SK-N-SH treated with all-trans-retinoic acid at 6 μM for 48 hours (cell line): ENCODE results near the gene UBE3C.

Experiments
- ATAC-seq: fragments of 200-7000 bp; cut with Tn5 transposase; 3 replicates; pipeline ENCODE4 v1.9.1; 2020; ENCODE audit warnings: mild to moderate bottlenecking, moderate library complexity
- ARNTL ChIP-seq: fragments of 450-650 bp; formaldehyde crosslinking; IDR thresholded peaks from 2 replicates; pipeline ENCODE4 v1.5.0; 2020; ENCODE audit warnings: low read depth, mild to moderate bottlenecking, moderate library complexity, borderline replicate concordance
- BACH2 ChIP-seq: fragments of 250-450 bp; sonication (Bioruptor Pico); IDR thresholded peaks from 2 replicates; pipeline ENCODE4 v1.9.0; 2021; ENCODE audit warnings: mild to moderate bottlenecking, borderline replicate concordance
- CSDC2 ChIP-seq: fragments of 250-450 bp; sonication (Bioruptor Pico); IDR thresholded peaks from 2 replicates; pipeline ENCODE4 v1.5.0; 2020; ENCODE audit warnings: mild to moderate bottlenecking, moderate library complexity
- ESRRG ChIP-seq: fragments of 250-450 bp; sonication (Bioruptor Pico); IDR thresholded peaks from 2 replicates; pipeline ENCODE4 v1.6.1; 2021; ENCODE audit warnings: mild to moderate bottlenecking
- GLIS3 ChIP-seq: fragments of 250-450 bp; sonication (Bioruptor Pico); IDR thresholded peaks from 2 replicates; pipeline ENCODE4 v1.5.0; 2020; ENCODE audit warnings: mild to moderate bottlenecking, moderate library complexity
- OSR1 ChIP-seq: fragments of 250-450 bp; sonication (Bioruptor Pico); IDR thresholded peaks from 2 replicates; pipeline ENCODE4 v1.8.0; 2022; ENCODE audit warnings: moderate library complexity, mild to moderate bottlenecking, inconsistent platforms
- POU6F1 ChIP-seq: fragments of 250-450 bp; sonication (Bioruptor Pico); IDR thresholded peaks from 2 replicates; pipeline ENCODE4 v1.8.0; 2021; ENCODE audit warnings: low read depth, mild to moderate bottlenecking, moderate library complexity, borderline replicate concordance
- RARB ChIP-seq: fragments of 250-450 bp; sonication (Bioruptor Pico); IDR thresholded peaks from 2 replicates; pipeline ENCODE4 v1.8.0; 2021; ENCODE audit warnings: mild to moderate bottlenecking, moderate library complexity
- SNAI2 ChIP-seq: fragments of 250-450 bp; sonication (Bioruptor Pico); IDR thresholded peaks from 2 replicates; pipeline ENCODE4 v1.5.0; 2020; ENCODE audit warnings: mild to moderate bottlenecking, moderate library complexity
- TCF4 ChIP-seq: fragments of 250-450 bp; sonication (Bioruptor Pico); IDR thresholded peaks from 2 replicates; pipeline ENCODE4 v1.8.0; 2021; ENCODE audit warnings: mild to moderate bottlenecking, moderate library complexity, borderline replicate concordance
- TOX ChIP-seq: fragments of 250-450 bp; sonication (Bioruptor Pico); IDR thresholded peaks from 2 replicates; pipeline ENCODE4 v1.8.0; 2021; ENCODE audit warnings: mild to moderate bottlenecking, moderate library complexity, borderline replicate concordance
- ZC3H10 ChIP-seq: fragments of 250-450 bp; sonication (Bioruptor Pico); IDR thresholded peaks from 2 replicates; pipeline ENCODE4 v1.5.1; 2021; ENCODE audit warnings: mild to moderate bottlenecking, moderate library complexity
- ZFP3 ChIP-seq: fragments of 250-450 bp; sonication (Bioruptor Pico); IDR thresholded peaks from 2 replicates; pipeline ENCODE4 v1.5.0; 2020; ENCODE audit warnings: mild to moderate bottlenecking, moderate library complexity
- ZFP30 ChIP-seq: fragments of 450-650 bp; formaldehyde crosslinking; IDR thresholded peaks from 2 replicates; pipeline ENCODE4 v1.5.0; 2022; ENCODE audit warnings: mild to moderate bottlenecking, moderate library complexity
- ZNF565 ChIP-seq: fragments of 450-650 bp; formaldehyde crosslinking; conservative IDR thresholded peaks from 2 replicates; pipeline ENCODE4 v1.5.0; 2020; ENCODE audit warnings: low read depth, mild to moderate bottlenecking, moderate library complexity
- ZNF8 ChIP-seq: fragments of 450-650 bp; formaldehyde crosslinking; IDR thresholded peaks from 2 replicates; pipeline ENCODE4 v1.5.0; 2020; ENCODE audit warnings: mild to moderate bottlenecking, moderate library complexity
- TF ChIP-seq, protein P1 (sequence below): fragments of 250-450 bp; sonication (Bioruptor Pico); IDR thresholded peaks from 2 replicates; pipeline ENCODE4 v1.8.0; 2020; ENCODE audit warnings: mild to moderate bottlenecking, moderate library complexity, borderline replicate concordance
- TF ChIP-seq, protein P2 (sequence below): fragments of 250-450 bp; sonication (Bioruptor Pico); IDR thresholded peaks from 2 replicates; pipeline ENCODE4 v1.5.1; 2020; ENCODE audit warnings: low read depth, mild to moderate bottlenecking, moderate library complexity
- TF ChIP-seq, protein P3 (sequence below): fragments of 250-450 bp; sonication (Bioruptor Pico); IDR thresholded peaks from 2 replicates; pipeline ENCODE4 v1.5.0; 2020; ENCODE audit warnings: mild to moderate bottlenecking, moderate library complexity
- TF ChIP-seq, protein P4 (sequence below): fragments of 250-450 bp; sonication (Bioruptor Pico); IDR thresholded peaks from 2 replicates; pipeline ENCODE4 v1.5.1; 2021; ENCODE audit warnings: mild to moderate bottlenecking, moderate library complexity

UBE3C gene

GRCh38 chr7:157133304-157133703, 5.4 kb upstream of the UBE3C start:
- TF ChIP-seq ARNTL = no peak
- no peak for TF ChIP-seq ESRRG (CRISPR knock-in tag)
- TF ChIP-seq ZFP3 (CRISPR knock-in tag) = no peak
- TF ChIP-seq, protein P1, sequence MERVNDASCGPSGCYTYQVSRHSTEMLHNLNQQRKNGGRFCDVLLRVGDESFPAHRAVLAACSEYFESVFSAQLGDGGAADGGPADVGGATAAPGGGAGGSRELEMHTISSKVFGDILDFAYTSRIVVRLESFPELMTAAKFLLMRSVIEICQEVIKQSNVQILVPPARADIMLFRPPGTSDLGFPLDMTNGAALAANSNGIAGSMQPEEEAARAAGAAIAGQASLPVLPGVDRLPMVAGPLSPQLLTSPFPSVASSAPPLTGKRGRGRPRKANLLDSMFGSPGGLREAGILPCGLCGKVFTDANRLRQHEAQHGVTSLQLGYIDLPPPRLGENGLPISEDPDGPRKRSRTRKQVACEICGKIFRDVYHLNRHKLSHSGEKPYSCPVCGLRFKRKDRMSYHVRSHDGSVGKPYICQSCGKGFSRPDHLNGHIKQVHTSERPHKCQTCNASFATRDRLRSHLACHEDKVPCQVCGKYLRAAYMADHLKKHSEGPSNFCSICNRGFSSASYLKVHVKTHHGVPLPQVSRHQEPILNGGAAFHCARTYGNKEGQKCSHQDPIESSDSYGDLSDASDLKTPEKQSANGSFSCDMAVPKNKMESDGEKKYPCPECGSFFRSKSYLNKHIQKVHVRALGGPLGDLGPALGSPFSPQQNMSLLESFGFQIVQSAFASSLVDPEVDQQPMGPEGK (CRISPR knock-in tag) = no peak
- no peak for TF ChIP-seq ZNF8
- no peak for TF ChIP-seq GLIS3 (CRISPR knock-in tag)
- TF ChIP-seq, protein P2, sequence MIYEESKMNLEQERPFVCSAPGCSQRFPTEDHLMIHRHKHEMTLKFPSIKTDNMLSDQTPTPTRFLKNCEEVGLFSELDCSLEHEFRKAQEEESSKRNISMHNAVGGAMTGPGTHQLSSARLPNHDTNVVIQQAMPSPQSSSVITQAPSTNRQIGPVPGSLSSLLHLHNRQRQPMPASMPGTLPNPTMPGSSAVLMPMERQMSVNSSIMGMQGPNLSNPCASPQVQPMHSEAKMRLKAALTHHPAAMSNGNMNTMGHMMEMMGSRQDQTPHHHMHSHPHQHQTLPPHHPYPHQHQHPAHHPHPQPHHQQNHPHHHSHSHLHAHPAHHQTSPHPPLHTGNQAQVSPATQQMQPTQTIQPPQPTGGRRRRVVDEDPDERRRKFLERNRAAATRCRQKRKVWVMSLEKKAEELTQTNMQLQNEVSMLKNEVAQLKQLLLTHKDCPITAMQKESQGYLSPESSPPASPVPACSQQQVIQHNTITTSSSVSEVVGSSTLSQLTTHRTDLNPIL = no peak
- no peak for TF ChIP-seq TCF4 (CRISPR knock-in tag)
- ATAC-seq = no peak

DNA sequence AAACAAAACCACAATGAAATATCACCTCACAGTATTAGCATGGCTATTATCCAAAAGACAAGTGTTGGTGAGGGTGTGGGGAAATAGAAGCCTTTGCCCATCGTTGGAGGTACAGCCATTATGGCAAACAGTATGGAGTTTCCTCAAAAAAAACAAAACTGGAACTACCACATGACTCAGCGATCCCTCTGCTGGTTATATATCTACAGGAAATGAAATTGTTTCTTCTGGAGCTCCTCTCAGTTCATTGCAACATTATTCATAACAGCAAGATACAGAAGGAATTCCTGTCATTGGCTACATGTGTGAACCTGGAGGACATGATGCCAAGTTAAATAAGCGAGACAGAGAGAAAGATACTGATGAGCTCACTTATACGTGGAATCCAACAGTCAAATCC, 2.4 kb upstream of the UBE3C start:
- no peak for TF ChIP-seq ARNTL
- no peak for TF ChIP-seq TOX
- no peak for TF ChIP-seq ZFP30
- TF ChIP-seq ZFP3 (CRISPR knock-in tag) = no peak
- no peak; the same call in 2 of the 3 replicates for ATAC-seq

- TF ChIP-seq ZNF565 (CRISPR knock-in tag) (no peak), ESRRG (CRISPR knock-in tag) (no peak), BACH2 (CRISPR knock-in tag) (no peak), SNAI2 (CRISPR knock-in tag) (no peak), RARB (CRISPR knock-in tag) (no peak), ZC3H10 (CRISPR knock-in tag) (no peak), POU6F1 (no peak), GLIS3 (CRISPR knock-in tag) (no peak), ZNF8 (no peak), ARNTL (no peak), OSR1 (CRISPR knock-in tag) (no peak), ZFP3 (CRISPR knock-in tag) (no peak)
- TF ChIP-seq, all 23 proteins: peak for 0
- no peak for ATAC-seq
Observed at GRCh38 chr7:157138101-157138423, 664 bp upstream of the UBE3C start.

DNA sequence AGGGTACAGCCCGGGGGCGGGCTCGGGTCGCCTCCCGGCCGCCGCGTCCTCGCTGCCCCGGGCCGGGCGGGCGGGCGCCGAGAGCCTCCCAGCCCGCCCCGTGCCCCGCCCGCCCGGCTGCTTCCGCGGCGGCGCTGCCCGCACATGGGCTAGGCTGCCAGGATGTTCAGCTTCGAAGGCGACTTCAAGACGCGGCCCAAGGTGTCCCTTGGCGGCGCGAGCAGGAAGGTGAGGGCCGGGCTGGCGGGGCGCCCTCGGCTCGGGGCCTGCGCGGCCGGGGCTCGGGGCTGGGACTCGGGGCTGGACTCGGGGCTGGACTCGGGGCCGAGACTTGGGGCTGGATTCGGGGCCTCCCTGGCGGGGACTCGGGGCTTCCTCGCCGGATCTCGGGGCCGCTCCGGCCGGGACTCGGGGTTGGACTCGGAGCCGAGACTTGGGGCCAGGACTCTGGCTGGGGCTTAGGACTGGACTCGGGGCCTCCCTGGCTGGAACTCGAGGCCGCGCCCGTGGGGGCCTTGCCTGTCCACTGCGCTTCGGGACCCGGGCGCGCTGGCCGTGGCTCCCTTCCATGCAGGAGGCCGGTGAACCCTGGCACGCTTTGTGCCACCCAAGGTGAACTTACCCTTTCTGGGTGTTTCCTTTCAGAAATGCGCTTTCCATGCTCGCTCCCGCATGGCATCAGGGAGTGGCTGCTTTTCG, 534 bp downstream of the UBE3C start:
- TF ChIP-seq CSDC2 = no peak
- TF ChIP-seq ZC3H10 (CRISPR knock-in tag) = no peak
- no peak for TF ChIP-seq POU6F1
- TF ChIP-seq ZNF565 (CRISPR knock-in tag) = no peak
- no peak for TF ChIP-seq ESRRG (CRISPR knock-in tag)
- TF ChIP-seq, protein P3, sequence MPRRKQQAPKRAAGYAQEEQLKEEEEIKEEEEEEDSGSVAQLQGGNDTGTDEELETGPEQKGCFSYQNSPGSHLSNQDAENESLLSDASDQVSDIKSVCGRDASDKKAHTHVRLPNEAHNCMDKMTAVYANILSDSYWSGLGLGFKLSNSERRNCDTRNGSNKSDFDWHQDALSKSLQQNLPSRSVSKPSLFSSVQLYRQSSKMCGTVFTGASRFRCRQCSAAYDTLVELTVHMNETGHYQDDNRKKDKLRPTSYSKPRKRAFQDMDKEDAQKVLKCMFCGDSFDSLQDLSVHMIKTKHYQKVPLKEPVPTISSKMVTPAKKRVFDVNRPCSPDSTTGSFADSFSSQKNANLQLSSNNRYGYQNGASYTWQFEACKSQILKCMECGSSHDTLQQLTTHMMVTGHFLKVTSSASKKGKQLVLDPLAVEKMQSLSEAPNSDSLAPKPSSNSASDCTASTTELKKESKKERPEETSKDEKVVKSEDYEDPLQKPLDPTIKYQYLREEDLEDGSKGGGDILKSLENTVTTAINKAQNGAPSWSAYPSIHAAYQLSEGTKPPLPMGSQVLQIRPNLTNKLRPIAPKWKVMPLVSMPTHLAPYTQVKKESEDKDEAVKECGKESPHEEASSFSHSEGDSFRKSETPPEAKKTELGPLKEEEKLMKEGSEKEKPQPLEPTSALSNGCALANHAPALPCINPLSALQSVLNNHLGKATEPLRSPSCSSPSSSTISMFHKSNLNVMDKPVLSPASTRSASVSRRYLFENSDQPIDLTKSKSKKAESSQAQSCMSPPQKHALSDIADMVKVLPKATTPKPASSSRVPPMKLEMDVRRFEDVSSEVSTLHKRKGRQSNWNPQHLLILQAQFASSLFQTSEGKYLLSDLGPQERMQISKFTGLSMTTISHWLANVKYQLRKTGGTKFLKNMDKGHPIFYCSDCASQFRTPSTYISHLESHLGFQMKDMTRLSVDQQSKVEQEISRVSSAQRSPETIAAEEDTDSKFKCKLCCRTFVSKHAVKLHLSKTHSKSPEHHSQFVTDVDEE (CRISPR knock-in tag) = no peak
- no peak for TF ChIP-seq ZNF8
- TF ChIP-seq GLIS3 (CRISPR knock-in tag) = no peak
- TF ChIP-seq, protein P2 = no peak
- no peak for TF ChIP-seq ZFP30
- TF ChIP-seq TCF4 (CRISPR knock-in tag) = no peak
- no peak for TF ChIP-seq BACH2 (CRISPR knock-in tag)
- TF ChIP-seq, protein P4, sequence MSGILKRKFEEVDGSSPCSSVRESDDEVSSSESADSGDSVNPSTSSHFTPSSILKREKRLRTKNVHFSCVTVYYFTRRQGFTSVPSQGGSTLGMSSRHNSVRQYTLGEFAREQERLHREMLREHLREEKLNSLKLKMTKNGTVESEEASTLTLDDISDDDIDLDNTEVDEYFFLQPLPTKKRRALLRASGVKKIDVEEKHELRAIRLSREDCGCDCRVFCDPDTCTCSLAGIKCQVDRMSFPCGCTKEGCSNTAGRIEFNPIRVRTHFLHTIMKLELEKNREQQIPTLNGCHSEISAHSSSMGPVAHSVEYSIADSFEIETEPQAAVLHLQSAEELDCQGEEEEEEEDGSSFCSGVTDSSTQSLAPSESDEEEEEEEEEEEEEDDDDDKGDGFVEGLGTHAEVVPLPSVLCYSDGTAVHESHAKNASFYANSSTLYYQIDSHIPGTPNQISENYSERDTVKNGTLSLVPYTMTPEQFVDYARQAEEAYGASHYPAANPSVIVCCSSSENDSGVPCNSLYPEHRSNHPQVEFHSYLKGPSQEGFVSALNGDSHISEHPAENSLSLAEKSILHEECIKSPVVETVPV (CRISPR knock-in tag) = no peak
- TF ChIP-seq ZFP3 (CRISPR knock-in tag) = no peak
- no peak for TF ChIP-seq RARB (CRISPR knock-in tag)
- peak; percentile 82 for ATAC-seq
